Measurements from ENCODE around the gene SCUBE2. TPM values are rescaled to one million over a fixed set of nuclear protein-coding genes. Genes with fewer than 3 reads are reported as not detected.

Gene SCUBE2
- total and polyA plus RNA-seq, 12 donors: 1.9 to 47.6 (median 4.1) TPM

DNA sequence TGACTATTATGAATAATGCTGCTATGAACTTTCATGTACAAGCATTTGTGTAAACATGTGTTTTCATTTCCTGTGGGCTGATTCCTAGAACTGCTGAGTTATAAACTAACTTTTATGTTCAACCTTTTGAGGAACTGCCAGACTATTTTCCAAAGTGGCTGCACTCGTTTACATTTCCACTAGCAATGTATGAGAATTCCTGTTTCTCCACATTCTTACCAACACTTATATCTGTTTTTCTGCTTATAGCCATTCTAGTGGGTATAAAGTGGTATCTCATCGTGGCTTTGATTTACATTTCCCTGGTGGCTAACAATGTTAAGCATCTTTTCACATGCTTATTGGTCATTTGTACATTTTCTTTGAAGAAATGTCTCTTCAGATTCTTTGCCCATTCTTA is 35.2 kb upstream of the SCUBE2 start:
- Histone ChIP-seq H3K9me3 (replicated peaks in 1 of 3) (no peaks in the 10 kb centered on the region), H3K4me1 (replicated peaks in 1 of 2) (no peaks in the 10 kb centered on the region), H3K36me3 (replicated peaks in 1 of 2) (no peaks in the 10 kb centered on the region), H3K27ac (no peak overlapping the region), H3K4me3 (no peak overlapping the region), H3K27me3 (no peaks in the 10 kb centered on the region)
- DNase-seq: no peak
- WGBS, 4 donors: 68 to 81% (median 73%) methylated on average over 2 of the region's 2 CpGs
- intact Hi-C loops (cut with DNase I): no loop called here
- no peak for TF ChIP-seq CTCF (IDR thresholded peaks at IDR 0.05)
- no peak for TF ChIP-seq POLR2A (IDR thresholded peaks at IDR 0.05)

DNA sequence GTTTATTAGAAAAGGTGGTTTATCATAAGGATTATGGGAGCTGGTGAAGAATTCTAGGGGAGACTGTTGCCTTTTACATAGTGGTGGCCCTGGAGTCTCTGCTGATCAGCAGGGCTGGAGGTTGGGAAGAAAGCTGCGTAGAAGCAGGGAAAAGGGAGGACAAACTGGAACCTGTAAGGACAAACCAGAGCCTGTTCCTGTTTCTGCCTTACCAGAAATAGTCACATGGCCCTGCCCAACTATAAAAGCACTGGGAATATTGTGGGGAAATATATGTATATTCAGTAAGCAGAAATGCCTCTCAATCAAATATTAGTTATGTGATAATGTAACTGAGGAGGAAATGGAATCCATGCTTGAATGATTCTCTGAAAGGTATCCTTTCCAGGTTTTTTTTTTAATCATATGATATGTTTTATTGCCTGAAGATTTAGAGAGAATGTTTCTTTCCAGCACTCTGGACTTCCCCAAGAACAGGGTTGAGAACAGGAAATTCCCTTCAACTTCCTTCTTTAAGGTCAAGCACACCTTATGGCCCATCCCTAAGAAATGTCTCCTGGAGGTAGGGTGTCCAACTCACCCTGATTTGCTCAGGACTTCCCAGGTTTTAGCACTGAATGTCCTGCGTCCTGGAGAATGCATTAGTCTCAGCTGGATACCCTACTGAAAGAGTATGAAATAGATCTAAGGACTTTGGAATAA is 33.9 kb upstream of the SCUBE2 start:
- Histone ChIP-seq H3K27me3 (no peaks in the 10 kb centered on the region), H3K9me3 (replicated peaks in 1 of 3) (no peaks in the 10 kb centered on the region), H3K4me1 (replicated peaks in 1 of 2) (no peaks in the 10 kb centered on the region), H3K27ac (no peak overlapping the region), H3K36me3 (replicated peaks in 1 of 2) (no peaks in the 10 kb centered on the region), H3K4me3 (no peak overlapping the region)
- intact Hi-C loops (cut with DNase I): no loop called here
- 87 to 90% (median 89%) methylated on average over 2 of the region's 2 CpGs for WGBS, 4 donors
- TF ChIP-seq CTCF (IDR thresholded peaks at IDR 0.05) (no peak), POLR2A (IDR thresholded peaks at IDR 0.05) (no peak)
- DNase-seq: no peak

DNA sequence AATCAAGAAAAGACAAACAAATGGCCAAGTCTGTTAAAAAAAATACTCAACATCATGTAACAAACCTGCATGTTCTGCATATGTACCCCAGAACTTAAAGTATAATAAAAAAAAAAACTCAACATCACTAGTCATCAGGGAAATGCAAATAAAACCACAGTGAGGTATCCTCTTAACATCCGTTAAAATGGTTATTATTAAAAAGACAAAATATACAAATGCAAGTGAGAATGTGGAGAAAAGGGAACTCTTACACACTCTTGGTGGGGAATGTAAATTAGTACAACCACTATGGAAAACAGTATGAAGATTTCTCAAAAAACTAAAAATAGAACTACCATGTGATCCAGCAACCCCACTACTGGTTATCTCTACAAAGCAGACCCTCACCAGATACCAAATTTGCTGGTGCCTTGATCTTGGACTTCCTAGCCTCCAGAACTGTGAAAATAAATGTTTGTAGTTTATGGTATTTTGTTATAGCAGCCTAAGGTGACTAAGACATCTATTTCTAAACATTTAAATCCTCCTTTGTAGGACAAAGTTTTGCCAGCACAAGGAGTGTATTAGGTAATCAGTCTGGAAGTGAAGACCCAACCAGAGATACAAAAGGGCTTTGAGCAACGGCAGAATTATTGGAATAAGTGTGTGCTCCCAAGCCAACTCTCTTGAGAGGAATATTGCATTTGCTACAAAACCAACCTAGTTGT is 32.4 kb upstream of the SCUBE2 start:
- no peaks in the 10 kb centered on the region for H3K36me3 ChIP-seq (replicated peaks in 1 of 2)
- 77 to 90% (median 85%) methylated on average over 2 of the region's 2 CpGs for WGBS, 4 donors
- H3K4me1 ChIP-seq (replicated peaks in 1 of 2): no peaks in the 10 kb centered on the region
- no peaks in the 10 kb centered on the region for H3K9me3 ChIP-seq (replicated peaks in 1 of 3)
- no peak overlapping the region for H3K27ac ChIP-seq
- no peak for DNase-seq
- no peaks in the 10 kb centered on the region for H3K27me3 ChIP-seq
- intact Hi-C loops (cut with DNase I): no loop called here
- TF ChIP-seq POLR2A (IDR thresholded peaks at IDR 0.05) (no peak), CTCF (IDR thresholded peaks at IDR 0.05) (no peak)
- H3K4me3 ChIP-seq: no peak overlapping the region

DNA sequence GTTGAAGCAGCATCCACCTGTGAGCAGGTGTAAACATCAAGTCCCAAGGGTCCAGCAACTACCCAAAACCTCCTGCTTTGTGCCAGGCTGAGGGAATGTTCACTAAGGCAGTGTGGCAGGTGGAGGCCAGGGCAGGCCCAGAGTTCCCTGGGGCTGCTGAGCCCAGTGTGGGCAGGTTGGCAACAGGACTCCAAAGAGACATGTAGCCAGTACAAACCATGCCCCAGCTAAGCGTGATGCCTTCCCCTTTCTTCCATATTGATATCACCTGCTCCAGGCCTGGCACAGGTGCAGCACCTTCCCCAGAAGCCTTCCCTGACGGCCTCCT is 30.0 kb upstream of the SCUBE2 start:
- TF ChIP-seq CTCF (IDR thresholded peaks at IDR 0.05): no peak
- TF ChIP-seq POLR2A (IDR thresholded peaks at IDR 0.05): no peak
- H3K4me1 ChIP-seq (replicated peaks in 1 of 2): no peaks in the 10 kb centered on the region
- H3K9me3 ChIP-seq (replicated peaks in 1 of 3): no peaks in the 10 kb centered on the region
- no peak for DNase-seq
- H3K27ac ChIP-seq: no peak overlapping the region
- no peaks in the 10 kb centered on the region for H3K36me3 ChIP-seq (replicated peaks in 1 of 2)
- intact Hi-C loops (cut with DNase I): no loop called here
- H3K27me3 ChIP-seq: no peaks in the 10 kb centered on the region
- WGBS, 4 donors: 95 to 100% (median 98%) methylated on average over 2 of the region's 2 CpGs
- H3K4me3 ChIP-seq: no peak overlapping the region
